HG03469 (cell line): ENCODE data around the gene WIPF3.

Source experiments
- ATAC-seq: cut with Tn5 transposase; IDR thresholded peaks from one replicate; pipeline ENCODE4 v1.9.1; 2021; ENCODE audit warnings: mild to moderate bottlenecking, moderate library complexity, moderate number of reproducible peaks; ENCODE audit not compliant: unreplicated experiment

Gene WIPF3

GRCh38 chr7:29809533-29810155, 3.3 kb downstream of the WIPF3 start:
- no peak for ATAC-seq

GRCh38 chr7:29810297-29810696, 4.0 kb downstream of the WIPF3 start:
- no peak for ATAC-seq

- ATAC-seq = no peak
These were observed 4.6 kb downstream of the WIPF3 start for GRCh38 chr7:29810813-29811482.

- ATAC-seq = no peak
These were observed 5.3 kb downstream of the WIPF3 start for GRCh38 chr7:29811586-29811985.

- no peak for ATAC-seq
These were observed 6.0 kb downstream of the WIPF3 start for GRCh38 chr7:29812185-29812876.

- ATAC-seq = no peak
These were observed 9.1 kb downstream of the WIPF3 start for GRCh38 chr7:29815181-29816105.

GRCh38 chr7:29818308-29818707, 12.0 kb downstream of the WIPF3 start:
- no peak for ATAC-seq

- peak; percentile 72 for ATAC-seq
These were observed 19.6 kb downstream of the WIPF3 start for GRCh38 chr7:29825775-29826529.

GRCh38 chr7:29826530-29826822, 20.2 kb downstream of the WIPF3 start:
- ATAC-seq = no peak

GRCh38 chr7:29826904-29827303, 20.6 kb downstream of the WIPF3 start:
- no peak for ATAC-seq

GRCh38 chr7:29831705-29832104, 25.4 kb downstream of the WIPF3 start:
- ATAC-seq = no peak

GRCh38 chr7:29833929-29834328, 27.6 kb downstream of the WIPF3 start:
- ATAC-seq = no peak

- ATAC-seq = no peak
These were observed 29.4 kb downstream of the WIPF3 start for GRCh38 chr7:29835718-29836117.

- ATAC-seq = no peak
These were observed 33.0 kb downstream of the WIPF3 start for GRCh38 chr7:29839302-29839701.

GRCh38 chr7:29839921-29840320, 33.6 kb downstream of the WIPF3 start:
- ATAC-seq = no peak

GRCh38 chr7:29840701-29841100, 34.4 kb downstream of the WIPF3 start:
- no peak for ATAC-seq

- ATAC-seq = no peak
These were observed 35.8 kb downstream of the WIPF3 start for GRCh38 chr7:29841926-29842701.

GRCh38 chr7:29843093-29843492, 36.8 kb downstream of the WIPF3 start:
- no peak for ATAC-seq

GRCh38 chr7:29843726-29844125, 37.4 kb downstream of the WIPF3 start:
- ATAC-seq = no peak

GRCh38 chr7:29844559-29844958, 38.3 kb downstream of the WIPF3 start:
- ATAC-seq = no peak
